Measurements from ENCODE around the gene HAUS7.
A peak's percentile ranks its signal among the peaks of the same experiment; 100 is the strongest.

HAUS7 gene

DNA sequence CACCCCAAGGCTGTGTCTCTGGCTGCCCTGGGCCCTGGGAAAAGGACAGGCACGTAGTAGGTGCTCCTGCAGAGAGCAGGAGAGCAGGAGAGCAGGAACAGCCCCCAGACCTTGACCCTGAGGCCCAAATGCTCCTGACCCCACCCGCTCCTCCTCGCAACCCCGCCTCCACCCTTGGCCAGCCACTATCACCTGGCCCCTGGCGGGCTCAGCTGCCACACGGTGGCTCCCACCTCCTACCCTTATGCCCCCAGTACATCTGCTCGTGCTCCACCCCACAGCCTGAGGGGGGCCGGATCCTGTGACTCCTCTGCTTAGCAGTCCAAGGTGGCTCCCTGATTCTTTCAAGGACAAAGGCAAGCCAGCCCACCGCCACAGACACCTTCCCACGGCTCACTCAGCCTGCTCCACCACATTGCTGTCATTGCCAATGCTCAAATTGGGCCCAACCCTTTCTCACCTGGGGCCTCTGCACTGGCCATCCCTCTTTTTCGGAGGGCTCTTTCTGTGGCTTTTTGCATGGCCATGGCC lies 5.4 kb upstream of the HAUS7 start:
- DNase-seq = no peak

DNA sequence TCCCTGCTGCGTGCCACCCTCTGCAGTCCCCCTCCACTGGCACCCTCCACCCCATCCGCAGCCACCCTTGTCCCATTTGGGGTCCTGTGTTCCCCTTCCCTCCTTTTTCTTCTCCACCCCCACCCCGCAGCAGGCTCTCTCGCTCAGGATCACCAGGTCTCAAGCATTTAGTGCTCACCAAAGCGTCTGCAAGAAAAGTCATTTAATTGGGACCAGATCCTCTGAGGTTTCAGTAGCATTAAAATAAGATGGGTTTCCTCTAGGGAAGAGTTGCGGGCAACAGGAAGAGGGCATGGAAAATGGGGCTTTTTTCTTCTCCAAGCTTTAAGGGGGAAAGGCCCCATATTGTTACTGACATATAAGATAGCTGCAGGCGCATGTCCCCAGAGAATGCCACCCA lies 4.9 kb upstream of the HAUS7 start:
- DNase-seq = no peak

DNA sequence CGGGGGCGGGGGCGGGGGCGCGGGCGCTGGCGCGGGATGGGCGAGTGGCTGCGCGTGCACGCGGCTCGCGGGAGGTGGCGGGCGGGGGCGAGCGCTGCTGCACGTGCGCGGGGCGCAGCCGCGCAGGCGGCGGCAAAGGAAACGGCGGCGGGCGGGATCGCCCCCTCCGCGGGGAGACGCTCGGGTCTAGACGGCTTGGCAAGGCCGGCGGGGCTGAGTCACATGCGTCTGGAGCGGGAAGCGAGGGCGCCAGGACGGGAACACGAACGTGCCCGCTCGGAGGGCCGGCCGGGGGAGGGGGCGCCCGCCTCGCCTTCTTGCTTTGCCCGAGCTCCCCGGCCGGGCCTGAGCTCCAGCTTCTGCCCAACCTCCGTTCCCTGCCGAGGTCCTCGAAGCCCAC lies 4.3 kb upstream of the HAUS7 start:
- peak; percentile 56 for DNase-seq

DNA sequence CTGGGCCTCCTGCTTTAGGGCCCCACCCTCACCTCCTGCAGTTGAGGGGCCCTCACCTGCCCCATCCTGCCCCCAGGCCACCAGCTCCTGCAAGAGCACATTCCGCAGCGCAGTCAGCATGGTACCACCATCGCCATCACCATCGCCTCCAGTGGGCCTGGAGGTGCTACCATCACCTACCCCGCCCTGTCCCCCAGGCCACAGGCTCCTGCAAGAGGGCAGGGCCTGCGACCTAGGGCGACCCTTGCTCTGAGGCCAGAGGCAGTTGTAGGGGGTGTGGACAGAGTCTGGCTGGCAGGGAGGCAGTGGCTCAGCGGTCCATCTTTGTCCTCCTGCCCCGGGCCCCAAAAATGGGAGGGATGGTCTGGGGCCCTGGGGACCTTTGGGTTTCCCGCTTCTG lies 3.9 kb upstream of the HAUS7 start:
- DNase-seq = no peak

DNA sequence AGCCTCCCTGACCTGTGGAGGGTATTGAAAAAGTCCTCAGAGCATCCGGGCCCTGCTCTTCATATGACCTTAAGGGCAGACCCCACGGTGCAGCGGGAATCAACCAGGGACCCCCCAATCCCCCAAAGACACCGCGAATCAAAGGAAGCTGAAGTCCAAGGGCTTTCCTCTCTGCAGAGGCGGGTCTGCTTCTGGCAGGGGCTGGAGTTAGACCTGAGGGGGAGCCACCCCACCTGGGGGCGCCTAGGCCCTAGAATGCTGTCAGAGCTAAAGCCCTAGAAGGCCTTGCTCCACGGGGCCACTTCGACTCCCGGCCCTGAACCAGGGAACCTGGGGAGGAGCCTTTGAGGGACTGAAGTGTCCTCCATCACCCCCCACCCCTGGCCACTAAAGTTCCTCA lies 2.8 kb upstream of the HAUS7 start:
- DNase-seq = no peak

DNA sequence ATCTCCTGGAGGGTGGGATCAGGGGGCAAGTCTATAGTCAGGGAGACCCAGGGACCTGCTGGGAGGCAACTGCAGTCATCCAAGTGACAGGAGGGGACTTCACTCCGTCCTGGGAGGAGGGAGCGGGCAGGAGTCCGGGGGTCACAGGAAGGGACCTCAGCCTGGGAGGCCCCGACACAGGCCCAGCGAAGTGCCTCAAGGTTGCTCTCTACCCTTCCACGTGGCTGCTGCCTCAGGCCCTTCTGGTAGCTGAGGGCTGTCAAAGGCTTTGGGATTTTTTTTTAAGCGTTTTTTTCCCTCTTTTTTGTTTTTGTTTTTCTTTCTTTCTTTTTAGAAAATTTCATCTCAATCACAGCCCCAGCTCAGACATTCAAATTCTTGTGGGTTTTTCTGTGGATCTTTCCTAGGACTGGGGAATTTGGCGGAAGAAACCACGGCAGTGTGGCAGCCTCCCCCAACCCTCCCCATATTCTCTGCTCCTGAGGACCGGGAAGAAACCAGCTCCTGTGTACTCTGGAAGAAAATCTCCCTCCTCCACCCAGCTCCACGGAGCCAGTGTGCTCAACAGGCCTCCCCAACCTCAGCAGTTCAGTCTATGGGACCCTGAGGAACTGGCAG lies 1.4 kb upstream of the HAUS7 start:
- DNase-seq = no peak

DNA sequence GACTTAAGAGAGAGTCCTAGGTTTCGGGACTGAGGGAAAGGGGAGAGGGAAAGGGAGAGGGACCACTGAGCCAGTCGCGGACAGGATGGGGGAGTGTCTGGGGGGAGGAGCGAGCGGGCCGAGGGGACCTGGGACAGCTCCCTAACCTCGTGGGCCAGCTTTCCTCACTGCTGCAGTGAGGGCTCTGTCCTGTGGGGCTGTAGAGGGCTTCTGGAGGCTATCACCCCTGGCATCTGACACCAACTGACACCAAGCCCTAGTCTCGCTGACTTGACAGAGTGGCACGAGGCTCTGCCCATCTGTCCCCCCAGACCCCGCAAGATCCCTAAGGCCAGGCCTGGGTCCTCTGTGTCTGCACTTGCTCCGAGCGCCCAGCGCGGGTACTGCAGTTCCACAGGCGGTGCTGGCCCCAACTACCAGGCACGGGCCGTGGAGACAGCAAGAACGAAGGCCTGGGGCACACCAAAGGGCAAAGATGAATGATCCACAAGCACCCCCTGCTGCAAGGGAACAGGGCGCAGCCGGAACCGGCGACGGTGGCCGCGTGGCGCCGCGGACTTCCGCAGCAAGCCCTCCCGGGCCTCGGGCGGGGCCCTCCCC lies 465 bp downstream of the HAUS7 start:
- no peak for DNase-seq

DNA sequence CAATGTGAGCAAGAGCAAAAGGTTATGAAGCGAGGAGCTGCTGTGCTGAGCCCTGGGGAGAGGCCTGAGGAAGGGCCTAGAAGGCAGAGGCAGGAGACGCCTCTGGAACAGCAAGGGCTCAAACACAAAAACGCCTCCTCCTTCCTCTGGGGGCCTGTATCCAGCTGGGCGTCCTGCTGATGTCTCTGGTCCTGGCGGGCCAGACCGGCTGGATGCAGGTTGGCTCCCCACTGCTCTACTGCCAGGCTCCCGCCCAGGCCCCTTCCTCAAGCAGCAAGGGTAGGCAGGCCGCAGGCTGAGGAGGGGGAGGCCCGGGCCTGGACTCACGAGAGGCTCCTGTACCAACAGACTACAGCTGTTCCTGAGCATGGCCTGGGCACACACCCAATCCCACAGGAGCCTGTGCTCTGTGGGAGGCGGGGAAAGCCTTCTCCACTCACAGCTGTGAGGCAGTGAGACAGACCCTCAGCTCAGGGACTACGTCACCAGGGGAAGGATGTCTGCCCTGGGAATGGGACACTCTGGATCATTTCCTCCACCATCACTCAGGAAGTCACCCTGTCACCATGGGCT lies 2.3 kb downstream of the HAUS7 start:
- no peak for DNase-seq

DNA sequence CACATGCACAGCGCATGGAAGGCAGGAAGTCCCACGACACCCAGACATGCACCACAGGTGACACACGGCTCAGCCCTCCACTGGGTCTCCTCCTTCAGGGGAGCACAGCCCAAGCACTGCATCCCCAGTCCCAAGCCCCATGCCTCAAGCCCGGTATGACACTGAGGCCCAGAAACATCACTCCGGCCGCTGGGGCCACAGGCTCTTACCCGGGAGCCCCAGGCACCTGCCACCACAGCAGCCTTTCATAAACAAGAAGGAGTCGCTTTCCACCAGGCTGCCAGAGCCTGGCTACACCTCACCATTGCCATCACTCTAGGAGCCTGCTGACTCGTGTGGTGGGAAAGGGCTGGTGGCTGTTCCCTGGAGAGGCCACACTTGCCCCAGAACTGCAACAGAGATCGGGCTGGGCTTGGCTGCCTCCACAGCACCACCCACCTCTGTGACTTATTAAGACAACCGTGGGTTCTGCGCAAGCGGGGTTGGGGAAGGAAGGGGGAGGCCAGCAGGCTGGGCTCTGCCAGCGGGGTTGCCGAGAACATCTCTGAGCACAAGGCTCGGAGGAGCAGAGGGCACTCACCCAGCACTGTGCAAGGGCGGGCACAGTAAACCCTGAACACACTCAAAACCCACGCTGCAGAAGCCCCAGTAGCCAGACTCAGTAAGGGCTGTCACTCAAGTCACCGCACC lies 4.5 kb downstream of the HAUS7 start:
- no peak for DNase-seq

DNA sequence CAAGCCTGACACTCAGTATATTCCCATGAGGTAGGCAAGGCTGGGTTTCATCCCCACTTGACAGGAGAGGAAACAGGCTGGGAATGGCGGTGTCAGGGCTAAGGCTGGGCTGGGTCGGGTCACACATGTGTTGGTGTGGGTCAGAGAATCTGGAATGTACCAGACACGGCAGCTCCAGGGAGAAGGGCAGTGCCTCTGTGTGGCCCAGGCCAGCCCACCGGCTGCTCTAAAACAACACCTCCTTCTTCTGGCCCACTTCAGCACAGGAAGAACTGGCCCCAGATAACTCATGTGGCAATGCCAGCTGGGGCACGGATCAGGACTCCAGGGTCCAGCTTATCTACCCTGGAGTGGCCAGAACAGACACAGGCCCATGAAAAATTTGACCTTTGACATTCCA lies 6.3 kb downstream of the HAUS7 start:
- no peak for DNase-seq

DNA sequence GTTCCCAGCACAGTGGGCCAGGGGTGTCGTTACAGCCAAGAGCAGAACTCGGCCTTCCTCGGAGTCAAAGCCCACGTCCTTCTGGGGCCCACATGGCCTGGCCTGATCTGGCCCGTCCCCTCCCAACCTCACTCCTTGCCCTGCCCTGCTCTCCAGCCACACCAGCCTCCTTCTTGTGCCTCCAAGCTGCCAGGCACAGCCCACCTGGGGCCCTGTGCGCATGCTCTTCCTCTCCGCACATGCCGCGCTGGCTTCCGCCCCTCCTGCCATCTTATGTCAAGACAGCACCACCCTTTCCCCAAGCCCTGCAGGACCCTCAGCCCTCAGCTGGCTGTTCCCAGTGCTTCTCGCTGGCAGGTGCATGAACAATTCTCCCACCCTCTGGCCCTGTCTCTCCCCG lies 6.8 kb downstream of the HAUS7 start:
- DNase-seq = no peak

DNA sequence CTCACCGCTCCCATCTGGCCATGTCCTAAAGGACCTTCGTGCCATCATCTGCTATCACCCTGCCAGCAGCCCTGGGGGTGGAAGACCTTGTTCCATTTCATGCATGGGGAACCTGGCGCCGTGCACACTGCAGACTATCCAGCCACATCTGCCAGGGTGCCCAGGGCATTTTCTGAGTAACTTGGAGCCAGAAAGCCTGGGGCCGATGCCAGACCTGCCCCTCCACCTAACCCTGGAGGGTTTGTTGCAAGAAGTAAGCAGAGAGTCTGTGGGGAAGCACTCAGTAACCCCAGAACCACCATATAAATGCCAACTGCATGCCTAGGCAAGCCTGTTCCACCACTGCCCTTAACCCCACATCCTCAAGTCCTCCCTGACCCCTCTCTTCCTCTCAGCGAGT lies 7.3 kb downstream of the HAUS7 start:
- DNase-seq = no peak

DNA sequence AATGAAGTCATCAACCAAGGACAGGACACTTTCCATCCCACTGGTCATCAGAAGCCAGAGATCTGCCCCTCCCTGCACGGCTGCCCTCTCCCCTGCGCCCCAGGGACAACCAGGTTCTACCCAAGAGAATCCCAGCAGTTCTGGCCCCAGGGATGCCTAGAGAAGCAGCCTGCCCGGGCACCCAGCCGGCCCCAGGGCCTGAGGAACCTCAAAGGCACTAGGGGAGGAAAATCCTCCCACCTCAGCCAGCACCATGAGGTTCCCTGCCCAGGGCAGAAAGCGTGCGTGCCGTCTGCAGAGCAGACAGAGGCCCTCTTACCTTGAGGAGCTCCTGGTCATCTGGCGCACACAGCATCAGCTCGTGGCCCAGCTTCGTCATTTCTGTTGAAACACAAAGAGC lies 8.1 kb downstream of the HAUS7 start:
- DNase-seq = no peak

DNA sequence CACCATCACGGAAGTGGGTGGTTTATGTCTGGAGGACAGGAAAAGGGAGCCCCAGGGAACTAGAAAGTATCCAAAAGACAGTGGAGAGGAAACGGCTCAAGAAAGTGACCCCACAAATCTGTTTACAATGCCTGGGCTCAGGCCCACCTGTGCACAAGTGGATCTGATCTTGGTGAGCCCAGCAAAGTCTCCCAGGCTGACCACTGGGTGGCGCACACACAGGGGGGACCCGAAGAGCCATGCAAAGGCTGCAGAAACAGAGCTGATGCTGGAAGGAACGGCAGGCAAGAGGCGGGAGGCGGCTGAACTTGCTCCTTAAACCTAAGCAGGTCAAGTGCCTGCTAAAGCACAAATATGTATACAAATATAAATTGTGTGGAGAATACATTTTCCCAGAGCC lies 9.6 kb downstream of the HAUS7 start:
- peak; percentile 55 for DNase-seq

DNA sequence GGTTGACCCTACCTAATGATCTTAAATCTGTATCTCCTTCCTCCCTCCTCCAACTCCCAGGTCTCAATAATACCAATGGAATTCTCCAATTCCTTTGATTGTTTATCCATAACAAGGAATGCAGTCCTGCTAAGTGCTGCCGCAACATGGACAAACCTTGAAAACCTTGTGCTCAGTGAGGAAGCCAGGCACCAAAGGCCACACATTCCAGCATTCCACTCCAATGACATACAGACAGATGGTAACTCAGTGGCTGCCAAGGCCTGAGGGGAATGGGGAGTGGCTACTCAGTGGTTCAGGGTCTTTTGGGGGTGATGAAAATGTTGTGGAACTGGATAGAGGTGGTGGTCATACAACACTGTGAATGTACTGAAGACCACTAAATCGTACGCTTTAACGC lies 10.4 kb downstream of the HAUS7 start:
- no peak for DNase-seq

DNA sequence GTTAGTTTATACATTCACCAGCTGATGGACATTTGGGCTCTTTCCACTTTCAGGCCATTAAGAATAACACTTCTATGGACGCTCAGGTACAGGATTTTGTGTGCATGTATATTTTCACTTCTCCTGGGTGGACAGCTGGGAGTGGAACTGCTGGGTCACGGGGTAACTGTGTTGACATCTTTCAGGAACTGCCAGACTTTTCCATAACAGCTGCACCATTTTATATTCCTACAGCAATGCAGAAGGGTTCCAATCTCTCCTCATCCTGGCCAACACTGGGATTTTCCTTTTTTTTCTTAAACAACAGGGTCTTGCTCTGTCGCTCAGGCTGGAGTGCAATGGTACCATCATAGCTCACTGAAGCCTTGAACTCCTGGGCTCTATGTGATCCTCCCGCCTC lies 11.9 kb downstream of the HAUS7 start:
- no peak for DNase-seq

DNA sequence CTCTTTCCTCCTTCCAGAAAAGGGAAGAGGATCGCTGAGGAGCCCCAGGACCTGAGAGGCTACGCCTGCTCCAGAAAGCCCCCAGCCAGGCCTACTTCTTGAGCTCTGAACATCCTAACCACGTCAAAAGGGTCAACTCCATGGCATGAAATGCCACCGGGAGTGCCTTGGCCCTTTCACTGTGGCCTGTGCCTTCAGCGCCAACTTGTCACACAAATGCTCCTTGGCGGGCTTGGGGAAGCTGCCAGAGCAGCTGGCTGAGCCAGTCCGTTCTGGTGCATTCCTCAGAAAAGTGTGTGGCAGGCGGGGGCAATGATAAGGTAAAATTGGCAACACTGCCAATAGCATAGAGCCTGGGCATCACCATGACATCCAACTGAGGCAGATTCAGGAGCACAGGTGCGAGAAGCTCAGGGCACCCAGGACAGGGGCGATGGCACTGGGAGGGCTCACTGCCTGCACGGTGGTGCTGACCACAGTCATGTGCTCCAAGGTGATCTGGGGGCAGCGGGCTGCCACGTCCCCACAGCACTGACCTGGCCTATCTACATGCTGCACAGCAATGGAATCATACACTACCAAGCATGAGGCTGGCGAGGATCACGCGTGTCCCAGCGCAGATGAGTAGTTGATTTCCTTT lies 12.4 kb downstream of the HAUS7 start:
- DNase-seq = no peak

DNA sequence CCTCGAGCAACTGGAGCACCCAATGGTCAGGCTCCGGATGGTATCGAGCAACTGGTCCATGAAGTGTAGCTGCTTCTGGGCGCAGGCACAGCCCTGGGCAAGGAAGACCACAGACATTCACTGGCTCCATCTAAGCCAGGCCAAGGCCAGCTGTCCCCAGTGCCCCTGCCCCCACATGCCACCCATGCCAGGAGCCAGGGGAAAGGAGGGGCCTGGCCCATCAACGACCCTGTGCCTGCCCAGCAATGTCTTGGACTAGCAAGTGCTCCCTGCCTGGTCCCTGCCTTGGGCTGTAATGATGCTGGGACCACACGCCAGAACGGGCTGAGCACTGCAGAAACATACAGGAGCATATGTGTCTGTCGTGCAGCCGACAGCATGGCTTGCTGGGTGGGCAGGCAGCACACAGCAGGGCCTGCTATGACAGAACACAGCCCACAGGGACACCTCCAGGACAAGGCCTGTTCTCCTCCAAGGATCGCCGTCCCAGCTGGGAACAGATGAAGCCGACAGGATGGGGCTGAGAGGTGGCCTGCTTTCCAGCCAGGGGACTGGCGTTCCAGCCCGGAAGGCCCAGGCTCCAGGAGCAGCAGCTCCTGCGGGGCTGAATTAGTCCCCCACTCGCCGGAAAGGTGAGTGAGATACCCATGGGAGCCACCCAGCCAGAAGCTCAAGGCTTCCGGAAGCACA lies 13.1 kb downstream of the HAUS7 start:
- no peak for DNase-seq

DNA sequence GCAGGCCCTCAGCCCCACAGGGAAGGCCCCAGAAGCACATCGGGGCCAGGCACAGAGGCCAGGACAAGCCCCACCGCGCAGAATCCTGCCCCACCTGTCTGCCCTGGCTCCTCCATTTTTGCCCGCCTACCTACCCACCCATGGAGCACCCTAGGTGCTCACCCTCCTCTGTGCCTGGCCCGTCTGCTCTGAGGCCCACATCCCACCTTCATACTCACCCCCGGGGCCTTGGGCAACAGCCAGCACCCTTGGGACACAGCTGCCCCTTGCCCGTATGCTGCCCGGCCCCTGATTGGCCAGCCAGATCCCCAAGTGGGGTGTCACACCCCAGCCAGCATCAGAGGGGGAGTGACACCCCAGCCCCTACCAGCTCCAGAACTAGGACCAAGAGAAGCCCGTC lies 13.7 kb downstream of the HAUS7 start:
- DNase-seq = no peak

DNA sequence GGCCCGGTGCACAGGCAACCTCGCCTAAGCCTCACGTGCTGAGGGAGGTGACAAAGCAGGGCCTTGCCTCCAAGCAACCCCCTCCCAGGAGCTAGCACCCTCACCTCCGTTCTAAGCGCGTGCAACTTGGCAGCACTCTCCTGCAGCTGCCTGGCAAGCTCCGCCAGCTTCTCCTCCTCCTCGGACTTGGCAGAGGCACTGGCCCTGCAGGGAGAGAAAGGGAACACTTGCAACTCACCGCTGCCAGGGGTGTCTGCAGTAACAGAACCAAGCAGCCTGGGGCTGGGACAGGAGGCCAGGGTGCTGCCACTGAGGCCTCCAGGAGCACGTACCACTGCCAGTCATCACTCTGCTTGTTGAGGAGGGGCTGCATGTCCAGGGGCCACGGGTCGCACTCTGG lies 14.2 kb downstream of the HAUS7 start:
- DNase-seq = no peak

DNA sequence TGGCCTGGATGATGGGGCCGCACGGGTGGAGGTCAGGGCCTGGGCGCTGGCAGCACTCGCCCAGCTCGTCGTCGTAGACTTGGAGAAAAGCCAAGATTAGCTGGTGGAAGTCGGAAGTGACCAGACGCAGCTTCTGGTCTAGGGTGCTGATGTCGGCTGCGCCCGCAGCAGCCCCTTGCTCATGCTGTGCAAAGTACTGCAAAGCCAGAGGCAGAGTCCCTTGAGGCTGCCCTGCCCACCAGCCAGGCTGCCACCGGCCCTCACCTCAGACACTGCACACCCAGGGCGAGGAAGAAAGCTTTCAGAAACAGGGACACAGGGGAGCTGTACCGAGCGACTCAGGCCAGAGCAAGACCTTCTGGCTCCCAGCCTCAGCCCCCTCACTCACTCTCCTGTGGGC lies 14.8 kb downstream of the HAUS7 start:
- no peak for DNase-seq

DNA sequence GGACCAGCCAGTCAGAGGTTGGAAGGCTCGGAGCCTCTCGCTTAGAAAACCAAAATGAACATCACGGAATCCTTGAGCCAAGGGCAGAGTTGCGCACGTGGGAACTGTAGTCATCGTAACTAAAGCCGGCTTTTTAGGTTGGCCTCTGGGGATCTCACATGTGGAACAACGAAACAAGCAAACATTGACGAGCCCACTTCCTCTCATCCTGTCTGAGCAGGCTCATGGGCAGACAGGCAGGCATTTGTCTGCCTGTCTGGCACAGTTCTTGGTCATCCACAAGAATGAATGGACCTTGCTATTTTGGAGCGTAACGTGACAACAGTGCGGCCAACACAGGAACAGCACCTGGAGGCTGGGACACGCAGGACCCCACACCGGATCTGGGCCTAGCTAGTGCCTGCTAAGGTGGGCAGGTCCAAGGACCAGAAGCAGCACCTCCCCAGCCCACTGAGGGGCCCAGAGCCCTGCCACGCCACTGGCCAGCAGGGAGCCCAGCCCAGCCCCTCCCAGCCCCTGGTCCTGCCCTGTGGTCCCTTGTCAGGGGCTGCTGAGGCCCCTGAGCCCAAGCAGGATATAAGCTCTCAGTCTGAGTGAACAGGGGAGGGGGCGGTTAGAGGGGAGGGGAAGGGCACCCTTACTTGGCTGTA lies 15.3 kb downstream of the HAUS7 start:
- no peak for DNase-seq

DNA sequence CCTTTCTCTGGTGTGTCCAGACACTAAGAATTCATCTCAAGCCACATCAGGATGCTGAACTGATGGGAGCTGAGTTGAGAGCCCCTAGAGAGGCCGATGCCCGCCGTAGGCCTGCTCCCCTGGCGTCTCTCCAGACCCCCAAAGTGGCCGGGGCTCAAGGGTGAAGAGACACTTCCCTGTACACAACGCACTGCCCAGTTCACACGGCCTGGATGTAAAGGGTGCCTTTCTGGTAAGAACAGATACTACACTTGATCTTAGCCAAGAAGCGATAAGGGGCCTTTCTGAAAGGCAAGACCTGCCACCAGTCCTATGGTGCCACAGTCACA lies 19.5 kb downstream of the HAUS7 start:
- no peak for DNase-seq

Data from CD4-positive, alpha-beta T cell treated with Interleukin-21 for 1 hour (primary cell).